Activated CD8-positive, alpha-beta memory T cell treated with anti-CD3 and anti-CD28 coated beads, Interleukin-2, amount 50 U/mL, for 1 hour (primary cell): ENCODE results near the gene AMDHD2.

Experiments
- DNase-seq: peaks from one replicate; pipeline ENCODE4 v3.0.0-alpha.2; 2020; ENCODE audit errors: extremely low read depth

Gene AMDHD2

GRCh38 chr16:2483939-2484897 is 36.0 kb upstream of the AMDHD2 start:
- no peak for DNase-seq

- DNase-seq: no peak
Observed at GRCh38 chr16:2484898-2485508, 35.2 kb upstream of the AMDHD2 start.

GRCh38 chr16:2485811-2486507 is 34.2 kb upstream of the AMDHD2 start:
- DNase-seq: no peak

- DNase-seq: peak; percentile 53
Observed at GRCh38 chr16:2486645-2487516, 33.3 kb upstream of the AMDHD2 start.

GRCh38 chr16:2487517-2487842 is 32.7 kb upstream of the AMDHD2 start:
- no peak for DNase-seq

GRCh38 chr16:2487903-2488531 is 32.2 kb upstream of the AMDHD2 start:
- no peak for DNase-seq

- DNase-seq: no peak
Observed at GRCh38 chr16:2489581-2489980, 30.6 kb upstream of the AMDHD2 start.

GRCh38 chr16:2490190-2491105 is 29.7 kb upstream of the AMDHD2 start:
- DNase-seq: no peak

- no peak for DNase-seq
Observed at GRCh38 chr16:2492292-2492691, 27.9 kb upstream of the AMDHD2 start.

- DNase-seq: no peak
Observed at GRCh38 chr16:2493605-2494004, 26.6 kb upstream of the AMDHD2 start.

GRCh38 chr16:2494616-2495015 is 25.6 kb upstream of the AMDHD2 start:
- DNase-seq: no peak

GRCh38 chr16:2495041-2495440 is 25.1 kb upstream of the AMDHD2 start:
- DNase-seq: no peak

GRCh38 chr16:2496223-2497115 is 23.7 kb upstream of the AMDHD2 start:
- DNase-seq: no peak

GRCh38 chr16:2497116-2497630 is 23.0 kb upstream of the AMDHD2 start:
- DNase-seq: no peak

GRCh38 chr16:2497695-2498484 is 22.3 kb upstream of the AMDHD2 start:
- DNase-seq: no peak

- no peak for DNase-seq
Observed at GRCh38 chr16:2498531-2499253, 21.5 kb upstream of the AMDHD2 start.

- no peak for DNase-seq
Observed at GRCh38 chr16:2499454-2499853, 20.7 kb upstream of the AMDHD2 start.
